ENCODE data around the gene FBXO44. TPM values are rescaled to one million over a fixed set of nuclear protein-coding genes. Genes with fewer than 3 reads are reported as not detected.
A peak's percentile ranks its signal among the peaks of the same experiment; 100 is the strongest.

Gene FBXO44
- total RNA-seq, 1 experiment from 2014 or later, result 34.9 TPM

DNA sequence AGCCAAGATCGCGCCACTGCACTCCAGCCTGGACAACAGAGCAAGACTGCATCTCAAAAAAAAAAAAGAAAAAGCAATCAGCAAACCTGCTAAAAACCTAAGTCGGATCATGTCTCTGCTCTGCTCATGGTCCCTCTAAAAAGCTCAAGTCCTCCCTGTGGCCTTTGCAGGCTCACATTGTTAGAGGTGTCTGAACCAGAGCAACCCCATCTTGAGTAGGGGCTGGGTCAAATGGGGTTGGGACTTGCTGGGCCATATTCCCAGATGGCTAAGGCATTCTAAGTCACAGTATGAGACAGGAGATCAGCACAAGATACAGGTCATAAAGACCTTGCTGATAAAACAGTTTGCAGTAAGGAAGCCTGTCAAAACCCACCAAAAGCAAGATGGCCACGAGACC is 33.8 kb downstream of the FBXO44 start:
- H3K27me3 Mint-ChIP-seq (ENCODE audit: low read depth), result no peaks in the 10 kb centered on the region
- TF ChIP-seq, protein P1, sequence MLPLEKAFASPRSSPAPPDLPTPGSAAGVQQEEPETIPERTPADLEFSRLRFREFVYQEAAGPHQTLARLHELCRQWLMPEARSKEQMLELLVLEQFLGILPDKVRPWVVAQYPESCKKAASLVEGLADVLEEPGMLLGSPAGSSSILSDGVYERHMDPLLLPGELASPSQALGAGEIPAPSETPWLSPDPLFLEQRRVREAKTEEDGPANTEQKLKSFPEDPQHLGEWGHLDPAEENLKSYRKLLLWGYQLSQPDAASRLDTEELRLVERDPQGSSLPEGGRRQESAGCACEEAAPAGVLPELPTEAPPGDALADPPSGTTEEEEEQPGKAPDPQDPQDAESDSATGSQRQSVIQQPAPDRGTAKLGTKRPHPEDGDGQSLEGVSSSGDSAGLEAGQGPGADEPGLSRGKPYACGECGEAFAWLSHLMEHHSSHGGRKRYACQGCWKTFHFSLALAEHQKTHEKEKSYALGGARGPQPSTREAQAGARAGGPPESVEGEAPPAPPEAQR (CRISPR knock-in tag; IDR thresholded peaks at IDR 0.05), result 0 out of 2 replicates have a peak, but pooled peaks have one; percentile 51
- TF ChIP-seq USF1 (CRISPR knock-in tag; IDR thresholded peaks at IDR 0.05), result no peak
- peaks cover 72% of the 10 kb centered on the region for H3K4me1 Mint-ChIP-seq
- H3K36me3 Mint-ChIP-seq, result peaks cover 15% of the 10 kb centered on the region
- POLR2A ChIA-PET, result interaction anchor here (1.3 kb wide), 1 partner anchor 23 kb away, joined by 3 read pairs; no protein-coding TSS in a partner anchor
- no peak for ATAC-seq
- CTCF ChIA-PET, result interaction anchor here (1.0 to 1.3 kb wide), 3 partner anchors 12 to 22 kb away, joined by 3 to 7 read pairs (median 6); no protein-coding TSS in a partner anchor
- peak overlapping the region; percentile 27; the same call in 1 of the 2 replicates for H3K4me3 Mint-ChIP-seq
- H3K27ac Mint-ChIP-seq, result peak overlapping the region; percentile 94
- DNase-seq (ENCODE audit: low spot score), result no peak
- H3K9me3 Mint-ChIP-seq, result no peaks in the 10 kb centered on the region

GRCh38 chr1:11690397-11691301 is 36.0 kb downstream of the FBXO44 start:
- H3K4me3 Mint-ChIP-seq, result peak overlapping the region; percentile 85
- TF ChIP-seq GTF2I (CRISPR knock-in tag; conservative IDR thresholded peaks at IDR 0.05), result 0 out of 2 replicates have a peak, but pooled peaks have one; percentile 13
- no peak for TF ChIP-seq RELA (CRISPR knock-in tag; IDR thresholded peaks at IDR 0.05; ENCODE audit: borderline replicate concordance)
- TF ChIP-seq ZNF232 (CRISPR knock-in tag; IDR thresholded peaks at IDR 0.05), result no peak
- peak; percentile 12; the same call in 1 of the 2 replicates for TF ChIP-seq SP1 (CRISPR knock-in tag; conservative IDR thresholded peaks at IDR 0.05)
- 0 out of 2 replicates have a peak, but pooled peaks have one; percentile 38 for TF ChIP-seq FOXP4 (CRISPR knock-in tag; IDR thresholded peaks at IDR 0.05)
- 0 out of 2 replicates have a peak, but pooled peaks have one; percentile 2 for TF ChIP-seq MAX (CRISPR knock-in tag; IDR thresholded peaks at IDR 0.05)
- DNase-seq (ENCODE audit: low spot score) (peak; percentile 64), ATAC-seq (0 out of 2 replicates have a peak, but pooled peaks have one; percentile 1)
- peaks cover 61% of the 10 kb centered on the region for H3K4me1 Mint-ChIP-seq
- H3K27me3 Mint-ChIP-seq (ENCODE audit: low read depth), result no peaks in the 10 kb centered on the region
- POLR2A ChIA-PET, result interaction anchor here (0.6 to 4.4 kb wide), 6 partner anchors 8 to 94 kb away, joined by 3 to 52 read pairs (median 6); partner anchors contain the start of genes FBXO6 and MAD2L2
- peak overlapping the region; percentile 94 for H3K27ac Mint-ChIP-seq
- CTCF ChIA-PET, result interaction anchor here (0.6 to 2.9 kb wide), 15 partner anchors 9 to 219 kb away, joined by 3 to 21 read pairs (median 5); partner anchors contain the start of genes FBXO6 and MAD2L2
- H3K9me3 Mint-ChIP-seq, result no peaks in the 10 kb centered on the region
- H3K36me3 Mint-ChIP-seq, result peaks cover 15% of the 10 kb centered on the region

GRCh38 chr1:11691302-11691914 is 36.7 kb downstream of the FBXO44 start, which contains the start of gene DRAXIN:
Gene DRAXIN, plus strand, starts transcription at chr1:11691710. Its CDS starts 14,549 bp downstream, at chr1:11706259.
- peaks cover 9% of the 10 kb centered on the region for H3K36me3 Mint-ChIP-seq
- no peaks in the 10 kb centered on the region for H3K27me3 Mint-ChIP-seq (ENCODE audit: low read depth)
- peaks cover 59% of the 10 kb centered on the region for H3K4me1 Mint-ChIP-seq
- no peaks in the 10 kb centered on the region for H3K9me3 Mint-ChIP-seq
- ATAC-seq, result peak; percentile 82
- peak within 1 kb of the TSS; percentile 94 for H3K27ac Mint-ChIP-seq
- DNase-seq (ENCODE audit: low spot score), result peak; percentile 86
- ChIA-PET POLR2A (interaction anchor here (1.9 to 4.4 kb wide), 3 partner anchors 9 to 26 kb away, joined by 6 to 52 read pairs (median 27); partner anchors contain the start of genes FBXO6 and MAD2L2), CTCF (interaction anchor here (0.8 to 2.9 kb wide), 11 partner anchors 9 to 93 kb away, joined by 3 to 21 read pairs (median 5); partner anchors contain the start of genes FBXO6 and MAD2L2)
- H3K4me3 Mint-ChIP-seq, result peak within 1 kb of the TSS; percentile 89
- TF ChIP-seq ZNF232 (CRISPR knock-in tag; IDR thresholded peaks at IDR 0.05) (no peak), RORB (CRISPR knock-in tag; IDR thresholded peaks at IDR 0.05) (no peak), HMGXB4 (CRISPR knock-in tag; IDR thresholded peaks at IDR 0.05) (no peak), ZNF423 (CRISPR knock-in tag; IDR thresholded peaks at IDR 0.05) (no peak), ATF1 (CRISPR knock-in tag; IDR thresholded peaks at IDR 0.05) (no peak)
- TF ChIP-seq, protein P2, sequence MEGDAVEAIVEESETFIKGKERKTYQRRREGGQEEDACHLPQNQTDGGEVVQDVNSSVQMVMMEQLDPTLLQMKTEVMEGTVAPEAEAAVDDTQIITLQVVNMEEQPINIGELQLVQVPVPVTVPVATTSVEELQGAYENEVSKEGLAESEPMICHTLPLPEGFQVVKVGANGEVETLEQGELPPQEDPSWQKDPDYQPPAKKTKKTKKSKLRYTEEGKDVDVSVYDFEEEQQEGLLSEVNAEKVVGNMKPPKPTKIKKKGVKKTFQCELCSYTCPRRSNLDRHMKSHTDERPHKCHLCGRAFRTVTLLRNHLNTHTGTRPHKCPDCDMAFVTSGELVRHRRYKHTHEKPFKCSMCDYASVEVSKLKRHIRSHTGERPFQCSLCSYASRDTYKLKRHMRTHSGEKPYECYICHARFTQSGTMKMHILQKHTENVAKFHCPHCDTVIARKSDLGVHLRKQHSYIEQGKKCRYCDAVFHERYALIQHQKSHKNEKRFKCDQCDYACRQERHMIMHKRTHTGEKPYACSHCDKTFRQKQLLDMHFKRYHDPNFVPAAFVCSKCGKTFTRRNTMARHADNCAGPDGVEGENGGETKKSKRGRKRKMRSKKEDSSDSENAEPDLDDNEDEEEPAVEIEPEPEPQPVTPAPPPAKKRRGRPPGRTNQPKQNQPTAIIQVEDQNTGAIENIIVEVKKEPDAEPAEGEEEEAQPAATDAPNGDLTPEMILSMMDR (IDR thresholded peaks at IDR 0.05), result no peak
- TF ChIP-seq, protein P3, sequence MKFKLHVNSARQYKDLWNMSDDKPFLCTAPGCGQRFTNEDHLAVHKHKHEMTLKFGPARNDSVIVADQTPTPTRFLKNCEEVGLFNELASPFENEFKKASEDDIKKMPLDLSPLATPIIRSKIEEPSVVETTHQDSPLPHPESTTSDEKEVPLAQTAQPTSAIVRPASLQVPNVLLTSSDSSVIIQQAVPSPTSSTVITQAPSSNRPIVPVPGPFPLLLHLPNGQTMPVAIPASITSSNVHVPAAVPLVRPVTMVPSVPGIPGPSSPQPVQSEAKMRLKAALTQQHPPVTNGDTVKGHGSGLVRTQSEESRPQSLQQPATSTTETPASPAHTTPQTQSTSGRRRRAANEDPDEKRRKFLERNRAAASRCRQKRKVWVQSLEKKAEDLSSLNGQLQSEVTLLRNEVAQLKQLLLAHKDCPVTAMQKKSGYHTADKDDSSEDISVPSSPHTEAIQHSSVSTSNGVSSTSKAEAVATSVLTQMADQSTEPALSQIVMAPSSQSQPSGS (CRISPR knock-in tag; IDR thresholded peaks at IDR 0.05; ENCODE audit: borderline replicate concordance, low read depth), result no peak

Data from WTC11 (cell line).